ENCODE measurements around the gene SUN2. TPM values are rescaled to one million over a fixed set of nuclear protein-coding genes. Genes with fewer than 3 reads are reported as not detected.

The SUN2 gene
- total and polyA plus RNA-seq, 11 donors: 41.3 to 405 (median 125) TPM

DNA sequence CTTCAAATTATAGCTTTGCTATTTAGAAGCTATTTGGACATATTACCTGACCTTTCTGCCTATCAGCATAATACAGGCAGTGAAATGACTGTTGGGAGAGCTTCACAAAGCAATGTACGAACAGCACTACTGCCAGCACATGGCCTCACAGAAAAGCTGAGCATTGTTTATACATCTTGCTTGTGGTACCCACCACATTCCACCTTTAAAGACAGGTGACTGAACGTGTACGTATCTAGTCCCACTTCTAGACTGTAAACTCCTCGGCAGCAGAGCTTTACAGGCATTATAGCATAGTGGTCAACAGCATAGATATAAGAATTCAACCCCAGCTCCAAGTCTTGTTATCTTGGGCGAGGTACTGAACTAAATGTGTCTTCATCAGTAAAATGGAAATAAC lies 56.7 kb downstream of the SUN2 start:
- intact Hi-C loops (cut with DNase I): loop anchor here in 1 of 10 donors (10.0 kb wide), 1 partner anchor 194 kb away; the partner anchor contains the start of gene DDX17
- DNase-seq (no peak), ATAC-seq (no peak)
- Histone ChIP-seq H3K4me3 (peak overlapping the region; percentile 57 to 94 (median 76)), H3K4me1 (peaks cover 23 to 59% (median 49%) of the 10 kb centered on the region in 12 donors), H3K27me3 (no peaks in the 10 kb centered on the region), H3K9me3 (no peaks in the 10 kb centered on the region), H3K27ac (peak overlapping the region in 11 of 12 donors; percentile 57 to 99 (median 97)), H3K36me3 (peaks cover 0 to 17% (median 3%) of the 10 kb centered on the region in 9 donors)
- TF ChIP-seq, protein P1, sequence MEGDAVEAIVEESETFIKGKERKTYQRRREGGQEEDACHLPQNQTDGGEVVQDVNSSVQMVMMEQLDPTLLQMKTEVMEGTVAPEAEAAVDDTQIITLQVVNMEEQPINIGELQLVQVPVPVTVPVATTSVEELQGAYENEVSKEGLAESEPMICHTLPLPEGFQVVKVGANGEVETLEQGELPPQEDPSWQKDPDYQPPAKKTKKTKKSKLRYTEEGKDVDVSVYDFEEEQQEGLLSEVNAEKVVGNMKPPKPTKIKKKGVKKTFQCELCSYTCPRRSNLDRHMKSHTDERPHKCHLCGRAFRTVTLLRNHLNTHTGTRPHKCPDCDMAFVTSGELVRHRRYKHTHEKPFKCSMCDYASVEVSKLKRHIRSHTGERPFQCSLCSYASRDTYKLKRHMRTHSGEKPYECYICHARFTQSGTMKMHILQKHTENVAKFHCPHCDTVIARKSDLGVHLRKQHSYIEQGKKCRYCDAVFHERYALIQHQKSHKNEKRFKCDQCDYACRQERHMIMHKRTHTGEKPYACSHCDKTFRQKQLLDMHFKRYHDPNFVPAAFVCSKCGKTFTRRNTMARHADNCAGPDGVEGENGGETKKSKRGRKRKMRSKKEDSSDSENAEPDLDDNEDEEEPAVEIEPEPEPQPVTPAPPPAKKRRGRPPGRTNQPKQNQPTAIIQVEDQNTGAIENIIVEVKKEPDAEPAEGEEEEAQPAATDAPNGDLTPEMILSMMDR (IDR thresholded peaks at IDR 0.05): no peak
- WGBS, 4 donors: 37 to 43% (median 38%) methylated on average over 5 of the region's 5 CpGs

DNA sequence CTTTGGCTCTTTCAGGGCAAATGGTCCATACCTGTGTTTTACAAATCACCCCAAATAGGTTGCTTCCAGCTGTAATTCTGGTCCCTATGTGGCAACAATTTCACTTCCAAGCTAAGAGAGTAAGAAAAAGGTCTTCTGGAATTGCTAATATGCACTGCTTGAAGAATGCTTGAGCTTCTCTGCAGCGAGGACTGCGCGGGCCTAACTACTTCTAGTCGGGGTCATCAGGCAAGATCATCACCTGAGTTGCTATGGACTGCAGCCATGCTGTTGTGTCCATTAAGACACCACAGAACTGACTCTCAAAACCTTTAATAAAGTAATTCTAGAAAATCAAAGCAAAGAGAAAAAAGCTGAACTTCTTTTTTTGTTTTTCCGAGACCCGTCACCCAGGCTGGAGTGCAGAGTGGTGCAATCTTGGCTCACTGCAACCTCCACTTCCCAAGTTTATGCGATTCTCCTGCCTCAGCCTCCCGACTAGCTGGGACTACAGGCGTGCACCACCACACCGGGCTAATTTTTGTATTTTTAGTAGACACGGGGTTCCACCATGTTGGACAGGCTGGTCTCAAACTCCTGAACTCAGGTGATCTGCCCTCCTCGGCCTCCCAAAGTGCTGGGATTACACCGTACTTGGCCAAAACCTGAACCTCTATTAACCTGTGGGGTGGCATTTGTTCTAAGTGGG lies 57.2 kb downstream of the SUN2 start:
- H3K4me1 ChIP-seq: peaks cover 23 to 61% (median 49%) of the 10 kb centered on the region in 12 donors
- TF ChIP-seq, protein P1 (IDR thresholded peaks at IDR 0.05): no peak
- TF ChIP-seq POLR2A (IDR thresholded peaks at IDR 0.05): no peak
- peaks cover 0 to 22% (median 7%) of the 10 kb centered on the region in 9 donors for H3K36me3 ChIP-seq
- peak overlapping the region in 10 of 12 donors; percentile 57 to 94 (median 81) for H3K4me3 ChIP-seq
- H3K27ac ChIP-seq: peak overlapping the region in 11 of 12 donors; percentile 36 to 99 (median 97)
- H3K27me3 ChIP-seq: no peaks in the 10 kb centered on the region
- intact Hi-C loops (cut with DNase I): loop anchor here in 1 of 10 donors (10.0 kb wide), 1 partner anchor 194 kb away; the partner anchor contains the start of gene DDX17
- 89 to 92% (median 91%) methylated on average over 13 of the region's 13 CpGs for WGBS, 4 donors
- no peak for DNase-seq
- ATAC-seq: no peak
- H3K9me3 ChIP-seq: no peaks in the 10 kb centered on the region

DNA sequence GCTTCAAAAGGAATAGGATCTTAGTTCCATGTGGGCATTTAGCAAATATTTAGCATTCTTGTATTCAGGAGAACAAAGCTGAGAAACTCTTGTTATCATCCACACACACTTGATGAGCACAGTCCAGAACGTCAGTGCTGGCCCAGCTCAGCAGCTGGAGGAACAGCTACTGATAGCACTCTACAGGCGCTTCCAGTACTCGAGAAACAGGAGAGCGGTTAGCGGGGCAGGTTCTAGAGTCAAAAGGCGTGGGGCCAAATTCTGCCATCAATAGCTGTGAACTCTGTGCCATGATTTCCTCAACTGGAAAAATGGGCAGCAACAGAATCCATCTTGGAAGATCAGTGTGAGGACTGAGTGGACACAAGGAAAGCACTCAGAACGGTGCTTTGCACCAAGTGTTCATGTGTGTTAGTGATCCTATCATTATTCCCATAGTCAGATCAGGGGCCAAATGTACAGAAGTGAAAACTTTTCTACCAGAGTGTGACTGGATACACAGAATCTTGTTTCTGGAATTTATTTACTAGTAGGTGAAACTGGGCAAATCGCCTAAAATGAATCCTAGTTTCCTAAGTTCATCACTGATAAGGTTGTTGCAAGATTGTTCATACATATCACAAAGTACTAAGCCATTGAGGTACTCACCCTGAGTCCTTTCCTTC lies 58.2 kb downstream of the SUN2 start:
- Histone ChIP-seq H3K4me3 (peak overlapping the region in 6 of 12 donors; percentile 3 to 87 (median 43)), H3K36me3 (peaks cover 0 to 22% (median 10%) of the 10 kb centered on the region in 9 donors), H3K27ac (peak overlapping the region in 11 of 12 donors; percentile 45 to 99 (median 74)), H3K27me3 (no peaks in the 10 kb centered on the region), H3K9me3 (no peaks in the 10 kb centered on the region), H3K4me1 (peaks cover 23 to 61% (median 49%) of the 10 kb centered on the region in 12 donors)
- 39 to 49% (median 46%) methylated on average over 8 of the region's 8 CpGs for WGBS, 4 donors
- TF ChIP-seq POLR2A (IDR thresholded peaks at IDR 0.05): no peak
- TF ChIP-seq, protein P1 (IDR thresholded peaks at IDR 0.05): no peak
- peak in 2 of 5 donors; percentile 47 to 65 for DNase-seq
- intact Hi-C loops (cut with DNase I): loop anchor here in 2 of 10 donors (2.0 to 10.0 kb wide), 2 partner anchors 15 to 193 kb away; partner anchors contain the start of gene DDX17 (in 1 of the 2)
- ATAC-seq: peak in 3 of 4 donors; percentile 17 to 44 (median 22)
